Keratinocyte (primary cell): Measurements from ENCODE around the gene KCNMA1. TPM values are rescaled to one million over a fixed set of nuclear protein-coding genes. Genes with fewer than 3 reads are reported as not detected.

Experiments used
- DNase-seq: peaks from one replicate; pipeline ENCODE4 v3.0.0-alpha.2; 2011; ENCODE audit warnings: low read depth, missing footprints, low spot score
- FAIRE-seq: peaks from 2 replicates; lab custom pipeline; 2011; peaks lifted over from hg19 to GRCh38; lab: Jason Lieb, UNC
- H2AFZ ChIP-seq: 2 replicates; pipeline ENCODE4 v1.6.0; 2012; ENCODE audit warnings: low read length, control low read depth, inconsistent platforms; ENCODE audit not compliant: control insufficient read depth
- H3K27ac ChIP-seq: 2 replicates; pipeline ENCODE4 v1.5.1; 2011; ENCODE audit warnings: low read length; ENCODE audit not compliant: control insufficient read depth, insufficient read depth
- H3K27me3 ChIP-seq: 3 replicates; pipeline ENCODE4 v1.6.0; 2011; ENCODE audit warnings: low read length; ENCODE audit not compliant: control insufficient read depth, insufficient read depth; ENCODE audit errors: extremely low read depth
- H3K36me3 ChIP-seq, 2 experiments: 2 replicates in 1 of 2; 3 replicates in 1 of 2; pipeline ENCODE4 v1.5.1; 2011; ENCODE audit warnings: low read length in 2 of 2, mild to moderate bottlenecking in 1 of 2; ENCODE audit not compliant: control insufficient read depth in 2 of 2, insufficient read depth in 2 of 2; ENCODE audit errors: extremely low read depth in 1 of 2
- H3K4me1 ChIP-seq: 3 replicates; pipeline ENCODE4 v1.5.1; 2011; ENCODE audit warnings: low read length; ENCODE audit not compliant: control insufficient read depth, insufficient read depth; ENCODE audit errors: extremely low read depth
- H3K4me2 ChIP-seq: 3 replicates; pipeline ENCODE4 v1.6.0; 2011; ENCODE audit warnings: low read depth, low read length; ENCODE audit not compliant: control insufficient read depth, insufficient read depth; ENCODE audit errors: extremely low read depth
- H3K4me3 ChIP-seq, 3 experiments: fragments of 200-600 bp in 1 of 3; sonication (generic) in 1 of 3; 2 replicates in 2 of 3; 3 replicates in 1 of 3; pipeline ENCODE4 v1.5.1; 2011 to 2016; ENCODE audit warnings: low read length in 3 of 3, mild to moderate bottlenecking in 3 of 3, control low read depth in 2 of 3, inconsistent platforms in 1 of 3, low read depth in 1 of 3, mixed read lengths in 1 of 3, mixed run types in 1 of 3, moderate library complexity in 1 of 3; ENCODE audit not compliant: control insufficient read depth in 2 of 3, insufficient read depth in 2 of 3; ENCODE audit errors: extremely low read depth in 1 of 3
- H3K79me2 ChIP-seq: 2 replicates; pipeline ENCODE4 v1.6.0; 2012; ENCODE audit warnings: low read length; ENCODE audit not compliant: control insufficient read depth, insufficient read depth
- H3K9ac ChIP-seq: 3 replicates; pipeline ENCODE4 v1.6.0; 2011; ENCODE audit warnings: low read length; ENCODE audit not compliant: control insufficient read depth, insufficient read depth; ENCODE audit errors: extremely low read depth
- H3K9me1 ChIP-seq: 3 replicates; pipeline ENCODE4 v1.6.0; 2011; ENCODE audit warnings: low read length; ENCODE audit not compliant: control insufficient read depth, insufficient read depth; ENCODE audit errors: extremely low read depth
- H3K9me3 ChIP-seq: 2 replicates; pipeline ENCODE4 v1.5.1; 2012; ENCODE audit warnings: low read depth, low read length; ENCODE audit not compliant: control insufficient read depth
- H4K20me1 ChIP-seq: 3 replicates; pipeline ENCODE4 v1.6.0; 2011; ENCODE audit warnings: low read length; ENCODE audit not compliant: control insufficient read depth, insufficient read depth; ENCODE audit errors: extremely low read depth
- EZH2 ChIP-seq: IDR thresholded peaks from one replicate; pipeline ENCODE4 v1.6.1; 2012; ENCODE audit warnings: inconsistent platforms, mild to moderate bottlenecking, low read length, moderate library complexity
- dilution Hi-C: fragments of 300-500 bp; cut with MboI; formaldehyde crosslinking; loops from one replicate; pipeline ENCODE4 v1.7.0; 2020; ENCODE audit warnings: low sequenced_read_pairs; ENCODE audit not compliant: extremely low pct_ligation_motif_present
- polyA plus RNA-seq, 5 experiments: library from polyadenylated mRNA; depleted of rRNA in 3 of 5; stranded (reverse) in 3 of 5; stranded (forward) in 1 of 5; unstranded in 1 of 5; fragments of >200 nt; gene quantifications; 1 replicate in 1 of 5; 2 replicates in 3 of 5; 3 replicates in 1 of 5; pipeline versions ENCODE4 v1.2.1 to v1.2.3, GENCODE V29; 2011 to 2012; ENCODE audit warnings: missing spikeins in 2 of 5, low read depth in 1 of 5, low replicate concordance in 1 of 5
- TF ChIP-seq, protein P1 (sequence below), 3 experiments: IDR thresholded peaks in 1 of 3; conservative IDR thresholded peaks in 1 of 3; optimal IDR thresholded peaks in 1 of 3; 2 replicates in 2 of 3; 3 replicates in 1 of 3; pipeline versions ENCODE3 to v1.5.1; 2011; ENCODE audit warnings: low read length in 3 of 3, mild to moderate bottlenecking in 3 of 3, moderate library complexity in 2 of 3, control low read depth in 1 of 3, inconsistent platforms in 1 of 3; ENCODE audit not compliant: insufficient read depth in 2 of 3; ENCODE audit errors: extremely low read depth in 1 of 3

The KCNMA1 gene
- polyA plus RNA-seq, 1 donor (not counting 4 experiments of a cell fraction or from before 2014, with no cell fraction given) = 6.3 TPM

DNA sequence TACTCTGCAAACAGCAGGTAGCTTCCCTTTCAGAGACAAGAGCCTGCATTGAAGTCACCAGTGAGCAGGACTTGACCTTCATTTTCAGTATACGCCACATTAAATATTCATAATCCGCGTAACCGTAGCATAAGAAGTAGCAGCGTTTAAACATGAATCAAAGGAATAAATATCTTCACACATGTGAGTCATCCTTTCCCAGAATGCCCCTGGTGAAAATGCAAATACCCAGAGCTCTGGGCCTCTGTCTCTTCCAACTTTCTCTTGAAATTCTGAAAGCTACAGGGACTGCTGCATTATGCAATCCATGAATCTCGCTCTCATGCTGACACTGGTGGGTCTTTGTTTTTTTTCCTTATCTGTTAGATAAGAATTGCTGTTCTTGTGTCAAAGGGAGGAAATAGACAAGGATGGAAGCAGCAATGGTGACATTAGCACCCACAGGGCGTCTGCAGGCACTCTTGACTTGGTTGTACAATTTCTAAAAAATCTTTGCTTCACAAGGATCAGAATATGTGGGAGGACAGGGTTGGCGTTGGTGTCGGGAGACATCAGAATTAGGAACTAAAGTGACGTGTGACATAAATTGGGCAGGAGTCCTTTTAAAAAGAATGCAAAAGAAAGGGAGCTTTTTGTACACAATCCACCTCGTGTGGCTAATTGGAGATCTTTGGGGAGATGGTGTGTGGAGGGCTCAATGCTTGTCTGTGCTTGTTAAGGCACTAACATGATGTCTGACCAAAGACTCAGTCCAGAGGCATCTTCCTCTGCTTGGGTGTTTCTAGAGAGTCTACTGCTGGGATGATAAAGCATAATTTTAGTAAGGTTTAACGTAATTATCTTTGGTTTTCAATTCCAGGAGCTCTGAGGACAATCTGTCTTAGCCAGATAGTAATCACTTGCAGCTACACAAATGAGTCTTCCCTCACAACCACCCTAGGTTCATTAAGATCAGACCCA is 390.3 kb downstream of the KCNMA1 start:
- FAIRE-seq = peak; percentile 72
- peak overlapping the region; percentile 25 for H3K4me2 ChIP-seq
- TF ChIP-seq, protein P1, sequence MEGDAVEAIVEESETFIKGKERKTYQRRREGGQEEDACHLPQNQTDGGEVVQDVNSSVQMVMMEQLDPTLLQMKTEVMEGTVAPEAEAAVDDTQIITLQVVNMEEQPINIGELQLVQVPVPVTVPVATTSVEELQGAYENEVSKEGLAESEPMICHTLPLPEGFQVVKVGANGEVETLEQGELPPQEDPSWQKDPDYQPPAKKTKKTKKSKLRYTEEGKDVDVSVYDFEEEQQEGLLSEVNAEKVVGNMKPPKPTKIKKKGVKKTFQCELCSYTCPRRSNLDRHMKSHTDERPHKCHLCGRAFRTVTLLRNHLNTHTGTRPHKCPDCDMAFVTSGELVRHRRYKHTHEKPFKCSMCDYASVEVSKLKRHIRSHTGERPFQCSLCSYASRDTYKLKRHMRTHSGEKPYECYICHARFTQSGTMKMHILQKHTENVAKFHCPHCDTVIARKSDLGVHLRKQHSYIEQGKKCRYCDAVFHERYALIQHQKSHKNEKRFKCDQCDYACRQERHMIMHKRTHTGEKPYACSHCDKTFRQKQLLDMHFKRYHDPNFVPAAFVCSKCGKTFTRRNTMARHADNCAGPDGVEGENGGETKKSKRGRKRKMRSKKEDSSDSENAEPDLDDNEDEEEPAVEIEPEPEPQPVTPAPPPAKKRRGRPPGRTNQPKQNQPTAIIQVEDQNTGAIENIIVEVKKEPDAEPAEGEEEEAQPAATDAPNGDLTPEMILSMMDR (optimal IDR thresholded peaks at IDR 0.05 in 1 of 3, IDR thresholded peaks at IDR 0.05 in 1 of 3, conservative IDR thresholded peaks at IDR 0.05 in 1 of 3; ENCODE audit: extremely low read depth in 1 of 3, insufficient read depth in 2 of 3, low read length in 3 of 3) = no peak
- no peak for TF ChIP-seq EZH2
- H3K9ac ChIP-seq = no peak overlapping the region
- dilution Hi-C loops = no loop called here
- no peaks in the 10 kb centered on the region for H3K79me2 ChIP-seq
- H3K27me3 ChIP-seq = no peaks in the 10 kb centered on the region
- no peaks in the 10 kb centered on the region for H3K9me1 ChIP-seq
- H2AFZ ChIP-seq = peak overlapping the region; percentile 38
- H3K36me3 ChIP-seq = no peaks in the 10 kb centered on the region
- no peaks in the 10 kb centered on the region for H3K9me3 ChIP-seq
- H3K27ac ChIP-seq = no peak overlapping the region
- H3K4me3 ChIP-seq = no peak overlapping the region
- no peak for DNase-seq
- H4K20me1 ChIP-seq = no peaks in the 10 kb centered on the region
- H3K4me1 ChIP-seq = peaks cover 9% of the 10 kb centered on the region

DNA sequence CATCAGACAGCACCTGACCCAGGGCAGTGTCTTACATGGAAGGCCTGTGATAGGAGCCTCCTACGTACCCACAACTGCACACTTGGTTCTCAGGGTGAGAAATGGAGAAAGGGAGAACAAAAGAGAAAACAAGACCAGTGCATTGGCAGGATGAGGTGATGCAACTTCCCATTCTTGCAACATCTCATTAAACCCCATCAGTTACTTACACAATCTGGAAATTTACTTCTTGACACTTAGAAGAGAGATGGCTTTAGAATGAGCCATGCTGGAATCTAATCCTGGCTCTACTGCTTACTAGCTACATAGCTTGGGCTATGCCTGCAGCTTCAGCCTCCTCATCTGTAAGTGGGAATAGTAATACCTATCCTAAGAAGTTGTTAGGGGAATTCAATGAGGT is 391.7 kb downstream of the KCNMA1 start:
- Histone ChIP-seq H3K36me3 (no peaks in the 10 kb centered on the region), H3K4me1 (peaks cover 9% of the 10 kb centered on the region), H3K9me3 (no peaks in the 10 kb centered on the region), H3K4me3 (no peak overlapping the region), H3K4me2 (no peak overlapping the region), H3K9me1 (no peaks in the 10 kb centered on the region), H2AFZ (no peak overlapping the region), H3K27me3 (no peaks in the 10 kb centered on the region), H3K27ac (no peak overlapping the region), H3K9ac (no peak overlapping the region), H3K79me2 (no peaks in the 10 kb centered on the region), H4K20me1 (no peaks in the 10 kb centered on the region)
- peak; percentile 9 for FAIRE-seq
- dilution Hi-C loops = no loop called here
- DNase-seq = no peak
- TF ChIP-seq EZH2 = no peak
- TF ChIP-seq, protein P1 (optimal IDR thresholded peaks at IDR 0.05 in 1 of 3, IDR thresholded peaks at IDR 0.05 in 1 of 3, conservative IDR thresholded peaks at IDR 0.05 in 1 of 3; ENCODE audit: extremely low read depth in 1 of 3, insufficient read depth in 2 of 3, low read length in 3 of 3) = no peak
